K562 (cell line): ENCODE data around the gene RASIP1. TPM values are rescaled to one million over a fixed set of nuclear protein-coding genes. Genes with fewer than 3 reads are reported as not detected.
A peak's percentile ranks its signal among the peaks of the same experiment; 100 is the strongest.

Source experiments
- DIDO1 ChIP-seq: fragments of 450-650 bp; IDR thresholded peaks from 2 replicates; pipeline ENCODE4 v1.6.1; 2016; ENCODE audit warnings: low read depth, missing biosample characterization, missing genetic modification characterization
- GTF2A2 ChIP-seq: IDR thresholded peaks from 2 replicates; pipeline ENCODE4 v1.6.1; 2016; ENCODE audit warnings: mild to moderate bottlenecking, missing genetic modification characterization, missing compliant biosample characterization
- HEY1 ChIP-seq: fragments of 250-450 bp; sonication (Bioruptor Pico); IDR thresholded peaks from 2 replicates; pipeline ENCODE4 v1.5.0; 2020; ENCODE audit warnings: mild to moderate bottlenecking, moderate library complexity, borderline replicate concordance
- KLF10 ChIP-seq: fragments of 250-450 bp; sonication (Bioruptor Pico); IDR thresholded peaks from 2 replicates; pipeline ENCODE4 v1.6.1; 2021; ENCODE audit warnings: matching md5 sums
- MCM3 ChIP-seq: fragments of 450-650 bp; IDR thresholded peaks from 2 replicates; pipeline ENCODE4 v1.6.1; 2016
- NUFIP1 ChIP-seq: fragments of 450-650 bp; IDR thresholded peaks from 2 replicates; pipeline ENCODE4 v1.6.1; 2018; ENCODE audit not compliant: partially characterized antibody
- POLR2AphosphoS2 ChIP-seq: IDR thresholded peaks from 2 replicates; pipeline ENCODE4 v1.6.1; 2012; ENCODE audit warnings: low read length, improper control_type of control experiment
- RAD51 ChIP-seq: fragments of 450-650 bp; IDR thresholded peaks from 2 replicates; pipeline ENCODE4 v1.7.1; 2016; ENCODE audit warnings: low read depth, mild to moderate bottlenecking, borderline replicate concordance
- STAT5A ChIP-seq: IDR thresholded peaks from 2 replicates; pipeline ENCODE4 v1.6.1; 2012; ENCODE audit warnings: low read length, inconsistent platforms, borderline replicate concordance
- U2AF1 ChIP-seq: fragments of 200-400 bp; formaldehyde crosslinking; optimal IDR thresholded peaks from 2 replicates; pipeline ENCODE3; 2017; ENCODE audit warnings: mild to moderate bottlenecking, low read depth, low read length, moderate library complexity
- ZFP30 ChIP-seq: fragments of 250-450 bp; sonication (Bioruptor Pico); IDR thresholded peaks from 2 replicates; pipeline ENCODE4 v1.8.0; 2022; ENCODE audit warnings: moderate library complexity, mild to moderate bottlenecking, inconsistent platforms, borderline replicate concordance
- ZFP36 ChIP-seq: fragments of 150-350 bp; IDR thresholded peaks from 2 replicates; pipeline ENCODE4 v1.6.1; 2018; ENCODE audit warnings: low read length, low read depth; ENCODE audit not compliant: partially characterized antibody
- ZNF324 ChIP-seq: fragments of 250-450 bp; sonication (Bioruptor Pico); IDR thresholded peaks from 2 replicates; pipeline ENCODE4 v1.4.0; 2020; ENCODE audit warnings: mild to moderate bottlenecking
- polyA plus RNA-seq, 8 experiments: library from polyadenylated mRNA; depleted of rRNA in 4 of 8; stranded (reverse) in 5 of 8; unstranded in 3 of 8; fragments of >200 nt; fragmentation: Nextera tagmentation in 2 of 8; fragmentation: Illumina TruSeq in 1 of 8; extraction: Ambion mirVana in 2 of 8; extraction: Trizol in 1 of 8; gene quantifications; 2 replicates each; pipeline versions ENCODE4 v1.2.1 to v1.2.3, GENCODE V29; 2011 to 2014; ENCODE audit warnings: inconsistent platforms in 1 of 8, missing spikeins in 1 of 8
- total RNA-seq, 7 experiments: library from RNA; depleted of rRNA in 6 of 7; stranded (reverse); fragments of >200 nt in 6 of 7; fragmentation: Illumina TruSeq in 2 of 7; extraction: Trizol in 2 of 7; gene quantifications; 2 replicates each; pipeline versions ENCODE4 v1.2.1 to v1.2.3, GENCODE V29; 2011 to 2021; ENCODE audit warnings: low replicate concordance in 1 of 7
- TF ChIP-seq, protein P1 (sequence below): fragments of 250-450 bp; sonication (Bioruptor Pico); IDR thresholded peaks from 2 replicates; pipeline ENCODE4 v1.8.0; 2021; ENCODE audit warnings: borderline replicate concordance, mild to moderate bottlenecking, moderate library complexity; ENCODE audit not compliant: poor library complexity, severe bottlenecking
- TF ChIP-seq, protein P2 (sequence below): fragments of 250-450 bp; sonication (Bioruptor Pico); IDR thresholded peaks from 2 replicates; pipeline ENCODE4 v1.4.0; 2020
- TF ChIP-seq, protein P3 (sequence below): fragments of 250-450 bp; sonication (Bioruptor Pico); IDR thresholded peaks from 2 replicates; pipeline ENCODE4 v1.5.1; 2021; ENCODE audit warnings: mild to moderate bottlenecking
- TF ChIP-seq, protein P4 (sequence below), 2 experiments: fragments of 450-650 bp; IDR thresholded peaks; 2 replicates each; pipeline ENCODE4 v1.6.1; 2016; ENCODE audit warnings: mild to moderate bottlenecking in 2 of 2, borderline replicate concordance in 1 of 2, low read depth in 1 of 2, moderate library complexity in 1 of 2

Gene RASIP1
- total and polyA plus RNA-seq, 9 of the 15 experiments (the other 6 are each of a cell fraction or from before 2014, with no cell fraction given), result 0.20 to 4.7 (median 1.5) TPM

DNA sequence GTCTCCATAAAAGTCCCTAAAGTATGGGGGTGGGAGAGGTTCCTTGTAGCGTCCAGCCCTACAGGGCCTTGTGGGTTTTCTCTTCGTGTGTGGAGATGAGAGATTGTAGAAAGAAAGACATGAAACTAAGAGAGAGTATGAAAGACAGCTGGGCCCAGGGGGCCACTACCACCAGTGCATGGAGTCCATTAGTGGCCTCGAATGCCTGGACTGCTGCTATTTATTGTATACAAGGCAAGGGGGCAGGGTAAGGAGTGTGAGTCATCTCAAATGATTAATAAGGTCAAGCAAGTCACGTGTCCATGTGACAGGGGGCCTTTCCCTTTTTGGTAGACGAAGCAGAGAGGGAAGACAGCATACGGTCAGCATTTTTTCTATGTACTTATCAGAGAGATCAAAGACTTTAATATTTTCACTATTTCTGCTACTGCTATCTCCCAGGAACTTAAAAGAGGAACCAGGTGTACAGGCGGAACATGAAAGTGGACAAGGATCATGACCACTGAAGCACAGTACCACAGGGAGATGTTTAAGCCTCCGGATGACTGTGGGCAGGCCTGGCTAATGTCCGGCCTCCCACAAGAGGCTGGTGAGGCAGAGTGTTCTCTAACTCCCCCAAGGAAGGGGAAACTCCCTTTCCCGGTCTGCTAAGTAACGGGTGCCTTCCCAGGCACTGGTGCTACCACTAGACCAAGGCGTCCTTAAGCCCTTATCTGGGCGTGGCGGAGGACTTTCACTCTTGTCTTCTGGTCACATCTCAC lies 40.4 kb upstream of the RASIP1 start (continued):
- TF ChIP-seq, protein P1, sequence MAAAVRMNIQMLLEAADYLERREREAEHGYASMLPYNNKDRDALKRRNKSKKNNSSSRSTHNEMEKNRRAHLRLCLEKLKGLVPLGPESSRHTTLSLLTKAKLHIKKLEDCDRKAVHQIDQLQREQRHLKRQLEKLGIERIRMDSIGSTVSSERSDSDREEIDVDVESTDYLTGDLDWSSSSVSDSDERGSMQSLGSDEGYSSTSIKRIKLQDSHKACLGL (CRISPR knock-in tag), result no peak
- TF ChIP-seq ZFP36, result no peak
- TF ChIP-seq RAD51, result peak; percentile 97
- no peak for TF ChIP-seq NUFIP1
- TF ChIP-seq GTF2A2, result no peak
- no peak for TF ChIP-seq ZNF324
- TF ChIP-seq U2AF1, result no peak
- TF ChIP-seq POLR2AphosphoS2, result no peak
- no peak for TF ChIP-seq ZFP30 (CRISPR knock-in tag)
- TF ChIP-seq STAT5A, result no peak
- TF ChIP-seq, protein P2, sequence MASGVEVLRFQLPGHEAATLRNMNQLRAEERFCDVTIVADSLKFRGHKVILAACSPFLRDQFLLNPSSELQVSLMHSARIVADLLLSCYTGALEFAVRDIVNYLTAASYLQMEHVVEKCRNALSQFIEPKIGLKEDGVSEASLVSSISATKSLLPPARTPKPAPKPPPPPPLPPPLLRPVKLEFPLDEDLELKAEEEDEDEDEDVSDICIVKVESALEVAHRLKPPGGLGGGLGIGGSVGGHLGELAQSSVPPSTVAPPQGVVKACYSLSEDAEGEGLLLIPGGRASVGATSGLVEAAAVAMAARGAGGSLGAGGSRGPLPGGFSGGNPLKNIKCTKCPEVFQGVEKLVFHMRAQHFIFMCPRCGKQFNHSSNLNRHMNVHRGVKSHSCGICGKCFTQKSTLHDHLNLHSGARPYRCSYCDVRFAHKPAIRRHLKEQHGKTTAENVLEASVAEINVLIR (CRISPR knock-in tag), result no peak
- TF ChIP-seq HEY1 (CRISPR knock-in tag), result no peak
- TF ChIP-seq KLF10 (CRISPR knock-in tag), result no peak
- TF ChIP-seq MCM3, result no peak
- TF ChIP-seq, protein P3, sequence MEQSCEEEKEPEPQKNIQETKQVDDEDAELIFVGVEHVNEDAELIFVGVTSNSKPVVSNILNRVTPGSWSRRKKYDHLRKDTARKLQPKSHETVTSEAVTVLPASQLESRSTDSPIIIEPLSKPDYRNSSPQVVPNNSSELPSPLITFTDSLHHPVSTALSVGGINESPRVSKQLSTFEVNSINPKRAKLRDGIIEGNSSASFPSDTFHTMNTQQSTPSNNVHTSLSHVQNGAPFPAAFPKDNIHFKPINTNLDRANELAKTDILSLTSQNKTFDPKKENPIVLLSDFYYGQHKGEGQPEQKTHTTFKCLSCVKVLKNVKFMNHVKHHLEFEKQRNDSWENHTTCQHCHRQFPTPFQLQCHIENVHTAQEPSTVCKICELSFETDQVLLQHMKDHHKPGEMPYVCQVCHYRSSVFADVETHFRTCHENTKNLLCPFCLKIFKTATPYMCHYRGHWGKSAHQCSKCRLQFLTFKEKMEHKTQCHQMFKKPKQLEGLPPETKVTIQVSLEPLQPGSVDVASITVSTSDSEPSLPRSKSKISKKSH (CRISPR knock-in tag), result no peak
- TF ChIP-seq, protein P4, sequence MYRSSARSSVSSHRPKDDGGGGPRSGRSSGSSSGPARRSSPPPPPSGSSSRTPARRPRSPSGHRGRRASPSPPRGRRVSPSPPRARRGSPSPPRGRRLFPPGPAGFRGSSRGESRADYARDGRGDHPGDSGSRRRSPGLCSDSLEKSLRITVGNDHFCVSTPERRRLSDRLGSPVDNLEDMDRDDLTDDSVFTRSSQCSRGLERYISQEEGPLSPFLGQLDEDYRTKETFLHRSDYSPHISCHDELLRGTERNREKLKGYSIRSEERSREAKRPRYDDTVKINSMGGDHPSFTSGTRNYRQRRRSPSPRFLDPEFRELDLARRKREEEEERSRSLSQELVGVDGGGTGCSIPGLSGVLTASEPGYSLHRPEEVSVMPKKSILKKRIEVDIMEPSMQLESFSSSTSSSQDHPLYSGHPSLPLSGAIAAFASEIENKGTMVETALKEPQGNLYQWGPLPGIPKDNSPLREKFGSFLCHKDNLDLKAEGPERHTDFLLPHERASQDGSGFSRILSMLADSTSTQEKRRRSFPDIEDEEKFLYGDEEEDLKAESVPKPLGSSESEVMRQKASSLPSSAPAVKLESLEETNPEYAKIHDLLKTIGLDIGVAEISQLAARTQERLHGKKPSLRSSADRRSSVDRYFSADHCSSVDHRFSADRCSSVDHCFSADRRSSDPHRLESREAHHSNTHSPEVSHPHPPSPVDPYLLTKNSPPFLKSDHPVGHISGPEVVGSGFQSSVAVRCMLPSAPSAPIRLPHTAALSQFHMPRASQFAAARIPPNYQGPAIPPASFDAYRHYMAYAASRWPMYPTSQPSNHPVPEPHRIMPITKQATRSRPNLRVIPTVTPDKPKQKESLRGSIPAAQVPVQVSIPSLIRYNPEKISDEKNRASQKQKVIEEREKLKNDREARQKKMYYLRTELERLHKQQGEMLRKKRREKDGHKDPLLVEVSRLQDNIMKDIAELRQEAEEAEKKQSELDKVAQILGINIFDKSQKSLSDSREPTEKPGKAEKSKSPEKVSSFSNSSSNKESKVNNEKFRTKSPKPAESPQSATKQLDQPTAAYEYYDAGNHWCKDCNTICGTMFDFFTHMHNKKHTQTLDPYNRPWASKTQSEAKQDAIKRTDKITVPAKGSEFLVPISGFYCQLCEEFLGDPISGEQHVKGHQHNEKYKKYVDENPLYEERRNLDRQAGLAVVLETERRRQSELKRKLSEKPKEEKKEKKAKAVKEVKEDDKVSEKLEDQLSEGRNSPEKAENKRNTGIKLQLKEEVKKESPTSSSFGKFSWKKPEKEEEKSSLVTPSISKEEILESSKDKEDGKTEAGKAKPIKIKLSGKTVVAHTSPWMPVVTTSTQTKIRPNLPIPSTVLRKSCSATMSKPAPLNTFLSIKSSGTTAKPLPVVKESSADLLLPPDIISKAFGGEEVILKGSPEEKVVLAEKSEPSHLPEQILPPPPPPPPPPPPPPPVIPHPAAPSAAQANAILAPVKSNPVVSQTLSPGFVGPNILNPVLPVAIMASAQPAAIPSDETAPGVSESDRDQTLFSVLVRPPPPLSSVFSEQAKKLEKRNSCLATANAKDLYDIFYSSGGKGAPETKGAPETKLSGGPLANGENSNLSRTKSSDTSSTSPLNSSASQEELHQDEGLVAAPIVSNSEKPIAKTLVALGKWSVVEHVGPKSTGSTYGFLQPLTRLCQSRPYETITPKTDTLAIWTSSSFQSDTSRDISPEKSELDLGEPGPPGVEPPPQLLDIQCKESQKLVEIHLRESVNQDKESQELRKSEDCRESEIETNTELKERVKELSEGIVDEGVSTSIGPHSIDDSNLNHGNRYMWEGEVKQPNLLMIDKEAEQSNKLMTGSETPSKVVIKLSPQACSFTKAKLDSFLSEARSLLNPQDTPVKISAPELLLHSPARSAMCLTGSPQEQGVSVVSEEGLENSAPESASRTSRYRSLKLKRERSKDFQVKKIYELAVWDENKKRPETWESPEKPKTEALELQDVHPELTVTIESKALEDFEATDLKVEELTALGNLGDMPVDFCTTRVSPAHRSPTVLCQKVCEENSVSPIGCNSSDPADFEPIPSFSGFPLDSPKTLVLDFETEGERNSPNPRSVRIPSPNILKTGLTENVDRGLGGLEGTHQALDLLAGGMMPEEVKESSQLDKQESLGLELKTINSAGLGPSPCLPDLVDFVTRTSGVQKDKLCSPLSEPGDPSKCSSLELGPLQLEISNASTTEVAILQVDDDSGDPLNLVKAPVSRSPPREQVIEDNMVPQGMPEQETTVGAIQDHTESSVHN (IDR thresholded peaks at IDR 0.05; ENCODE audit: borderline replicate concordance in 1 of 2, low read depth in 1 of 2), result peak in 1 of 2 experiments; percentile 90; a peak in 2 of 4 replicates
- TF ChIP-seq DIDO1 (tag), result peak; percentile 45; the same call in 1 of the 2 replicates
